Activated CD4-positive, alpha-beta memory T cell treated with anti-CD3 and anti-CD28 coated beads for 36 hours (primary cell): ENCODE measurements around the gene ANKRD50. TPM values are rescaled to one million over a fixed set of nuclear protein-coding genes. Genes with fewer than 3 reads are reported as not detected.

Source experiments
- CTCF ChIA-PET: fragments of 350-600 bp; sonication (Branson Sonifier 250); formaldehyde crosslinking; loops from one replicate; lab custom pipeline; 2021; ENCODE audit warnings: antibody characterized with exemption, inconsistent platforms; lab: Charles Lee
- POLR2A ChIA-PET: fragments of 350-600 bp; sonication (Branson Sonifier 250); formaldehyde crosslinking; loops from one replicate; lab custom pipeline; 2021; ENCODE audit warnings: antibody characterized with exemption; lab: Charles Lee
- DNase-seq: peaks from one replicate; pipeline ENCODE4 v3.0.0-alpha.2; 2020
- H3K27ac Mint-ChIP-seq: one replicate; pipeline ENCODE4 v1.8.0; 2021; ENCODE audit warnings: mixed read lengths
- H3K27me3 Mint-ChIP-seq: one replicate; pipeline ENCODE4 v1.8.0; 2021; ENCODE audit warnings: mixed read lengths
- H3K36me3 Mint-ChIP-seq: one replicate; pipeline ENCODE4 v1.8.0; 2021; ENCODE audit warnings: mixed read lengths
- H3K4me1 Mint-ChIP-seq: one replicate; pipeline ENCODE4 v1.8.0; 2021; ENCODE audit warnings: low read depth, mixed read lengths
- H3K4me3 Mint-ChIP-seq: one replicate; pipeline ENCODE4 v1.8.0; 2021; ENCODE audit warnings: mild to moderate bottlenecking, mixed read lengths
- H3K9me3 Mint-ChIP-seq: one replicate; pipeline ENCODE4 v1.8.0; 2021; ENCODE audit warnings: mixed read lengths
- intact Hi-C: fragments of 100-400 bp; cut with micrococcal nuclease; formaldehyde crosslinking; loops from one replicate; pipeline ENCODE4 v1.15.1; 2023
- total RNA-seq, 2 experiments: library from RNA; stranded (reverse); gene quantifications; one replicate each; pipeline ENCODE4 v1.2.3, GENCODE V29; 2021

Gene ANKRD50
- under 1 TPM; 0.36 to 0.43 TPM for total RNA-seq

GRCh38 chr4:124712372-124713184 is at the start of gene ANKRD50:
TSS of gene ANKRD50 (minus strand) at chr4:124712732. CDS start at chr4:124710511, 2,221 bp downstream.
- no peaks in the 10 kb centered on the region for H3K9me3 Mint-ChIP-seq
- ChIA-PET CTCF (no interaction called here), POLR2A (no interaction called here)
- H3K4me3 Mint-ChIP-seq = peak within 1 kb of the TSS; percentile 80
- H3K4me1 Mint-ChIP-seq = peaks cover 5% of the 10 kb centered on the region
- H3K27me3 Mint-ChIP-seq = peaks cover 8% of the 10 kb centered on the region
- H3K27ac Mint-ChIP-seq = no peak within 1 kb of the TSS
- intact Hi-C loops = no loop called here
- no peaks in the 10 kb centered on the region for H3K36me3 Mint-ChIP-seq
- DNase-seq = peak; percentile 62

- no peak for DNase-seq
These were observed 44.6 kb upstream of the ANKRD50 start for GRCh38 chr4:124757126-124757525.

GRCh38 chr4:124754681-124755080 is 42.1 kb upstream of the ANKRD50 start:
- no peak for DNase-seq
- H3K4me3 Mint-ChIP-seq = no peak overlapping the region
- ChIA-PET POLR2A (no interaction called here), CTCF (no interaction called here)
- no peak overlapping the region for H3K27ac Mint-ChIP-seq
- intact Hi-C loops = no loop called here
- no peaks in the 10 kb centered on the region for H3K36me3 Mint-ChIP-seq
- no peaks in the 10 kb centered on the region for H3K27me3 Mint-ChIP-seq
- no peaks in the 10 kb centered on the region for H3K9me3 Mint-ChIP-seq
- no peaks in the 10 kb centered on the region for H3K4me1 Mint-ChIP-seq

More at GRCh38 chr4:124757126-124757525, 44.6 kb upstream of the ANKRD50 start:
- Mint-ChIP-seq H3K27me3 (no peaks in the 10 kb centered on the region), H3K36me3 (no peaks in the 10 kb centered on the region), H3K4me1 (no peaks in the 10 kb centered on the region), H3K27ac (no peak overlapping the region), H3K4me3 (no peak overlapping the region), H3K9me3 (no peaks in the 10 kb centered on the region)
- POLR2A ChIA-PET = no interaction called here
- CTCF ChIA-PET = no interaction called here
- intact Hi-C loops = no loop called here

- no peaks in the 10 kb centered on the region for H3K27me3 Mint-ChIP-seq
- DNase-seq = no peak
- intact Hi-C loops = no loop called here
- ChIA-PET CTCF (no interaction called here), POLR2A (no interaction called here)
- no peaks in the 10 kb centered on the region for H3K4me1 Mint-ChIP-seq
- no peak overlapping the region for H3K27ac Mint-ChIP-seq
- H3K4me3 Mint-ChIP-seq = no peak overlapping the region
- no peaks in the 10 kb centered on the region for H3K36me3 Mint-ChIP-seq
- H3K9me3 Mint-ChIP-seq = no peaks in the 10 kb centered on the region
These were observed 41.5 kb upstream of the ANKRD50 start for GRCh38 chr4:124753941-124754581.

- Mint-ChIP-seq H3K4me3 (no peak overlapping the region), H3K27ac (no peak overlapping the region), H3K36me3 (no peaks in the 10 kb centered on the region), H3K9me3 (no peaks in the 10 kb centered on the region), H3K27me3 (no peaks in the 10 kb centered on the region), H3K4me1 (no peaks in the 10 kb centered on the region)
- POLR2A ChIA-PET = no interaction called here
- no peak for DNase-seq
- intact Hi-C loops = no loop called here
- CTCF ChIA-PET = no interaction called here
These were observed 36.9 kb upstream of the ANKRD50 start for GRCh38 chr4:124749421-124749820.

GRCh38 chr4:124748965-124749364 is 36.4 kb upstream of the ANKRD50 start:
- Mint-ChIP-seq H3K27ac (no peak overlapping the region), H3K4me1 (no peaks in the 10 kb centered on the region), H3K27me3 (no peaks in the 10 kb centered on the region), H3K36me3 (no peaks in the 10 kb centered on the region), H3K4me3 (no peak overlapping the region), H3K9me3 (no peaks in the 10 kb centered on the region)
- ChIA-PET CTCF (no interaction called here), POLR2A (no interaction called here)
- intact Hi-C loops = no loop called here
- no peak for DNase-seq

GRCh38 chr4:124745985-124746801 is 33.7 kb upstream of the ANKRD50 start:
- Mint-ChIP-seq H3K27ac (no peak overlapping the region), H3K4me1 (no peaks in the 10 kb centered on the region), H3K9me3 (no peaks in the 10 kb centered on the region), H3K36me3 (no peaks in the 10 kb centered on the region), H3K27me3 (no peaks in the 10 kb centered on the region), H3K4me3 (no peak overlapping the region)
- CTCF ChIA-PET = no interaction called here
- intact Hi-C loops = no loop called here
- DNase-seq = no peak
- POLR2A ChIA-PET = no interaction called here

GRCh38 chr4:124743711-124744110 is 31.2 kb upstream of the ANKRD50 start:
- intact Hi-C loops = no loop called here
- Mint-ChIP-seq H3K27ac (no peak overlapping the region), H3K27me3 (no peaks in the 10 kb centered on the region), H3K4me3 (no peak overlapping the region), H3K4me1 (no peaks in the 10 kb centered on the region), H3K9me3 (no peaks in the 10 kb centered on the region), H3K36me3 (no peaks in the 10 kb centered on the region)
- ChIA-PET CTCF (no interaction called here), POLR2A (no interaction called here)
- DNase-seq = no peak

- Mint-ChIP-seq H3K36me3 (no peaks in the 10 kb centered on the region), H3K27me3 (no peaks in the 10 kb centered on the region), H3K27ac (no peak overlapping the region), H3K4me1 (no peaks in the 10 kb centered on the region), H3K9me3 (no peaks in the 10 kb centered on the region), H3K4me3 (no peak overlapping the region)
- intact Hi-C loops = no loop called here
- DNase-seq = no peak
- ChIA-PET POLR2A (no interaction called here), CTCF (no interaction called here)
These were observed 28.0 kb upstream of the ANKRD50 start for GRCh38 chr4:124740501-124740900.

- ChIA-PET CTCF (no interaction called here), POLR2A (no interaction called here)
- no peaks in the 10 kb centered on the region for H3K36me3 Mint-ChIP-seq
- no peaks in the 10 kb centered on the region for H3K27me3 Mint-ChIP-seq
- H3K4me1 Mint-ChIP-seq = no peaks in the 10 kb centered on the region
- no peaks in the 10 kb centered on the region for H3K9me3 Mint-ChIP-seq
- H3K27ac Mint-ChIP-seq = no peak overlapping the region
- intact Hi-C loops = no loop called here
- H3K4me3 Mint-ChIP-seq = no peak overlapping the region
- DNase-seq = no peak
These were observed 26.5 kb upstream of the ANKRD50 start for GRCh38 chr4:124738994-124739393.

GRCh38 chr4:124737619-124738018 is 25.1 kb upstream of the ANKRD50 start:
- no peak overlapping the region for H3K4me3 Mint-ChIP-seq
- CTCF ChIA-PET = no interaction called here
- H3K27ac Mint-ChIP-seq = no peak overlapping the region

GRCh38 chr4:124736526-124736925 is 24.0 kb upstream of the ANKRD50 start:
- Mint-ChIP-seq H3K36me3 (no peaks in the 10 kb centered on the region), H3K9me3 (no peaks in the 10 kb centered on the region), H3K27ac (no peak overlapping the region), H3K27me3 (no peaks in the 10 kb centered on the region), H3K4me1 (no peaks in the 10 kb centered on the region), H3K4me3 (no peak overlapping the region)
- intact Hi-C loops = no loop called here
- POLR2A ChIA-PET = no interaction called here
- CTCF ChIA-PET = no interaction called here
- no peak for DNase-seq

More at GRCh38 chr4:124737619-124738018, 25.1 kb upstream of the ANKRD50 start:
- H3K4me1 Mint-ChIP-seq = no peaks in the 10 kb centered on the region
- no peaks in the 10 kb centered on the region for H3K36me3 Mint-ChIP-seq
- DNase-seq = no peak
- POLR2A ChIA-PET = no interaction called here
- intact Hi-C loops = no loop called here
- H3K27me3 Mint-ChIP-seq = no peaks in the 10 kb centered on the region
- H3K9me3 Mint-ChIP-seq = no peaks in the 10 kb centered on the region
